Measurements from ENCODE around the gene PDCL3. TPM values are rescaled to one million over a fixed set of nuclear protein-coding genes. Genes with fewer than 3 reads are reported as not detected.

Gene PDCL3
- total and polyA plus RNA-seq, 2 donors (not counting 3 experiments of a cell fraction or from before 2014, with no cell fraction given) = 19.4 to 32.8 TPM

DNA sequence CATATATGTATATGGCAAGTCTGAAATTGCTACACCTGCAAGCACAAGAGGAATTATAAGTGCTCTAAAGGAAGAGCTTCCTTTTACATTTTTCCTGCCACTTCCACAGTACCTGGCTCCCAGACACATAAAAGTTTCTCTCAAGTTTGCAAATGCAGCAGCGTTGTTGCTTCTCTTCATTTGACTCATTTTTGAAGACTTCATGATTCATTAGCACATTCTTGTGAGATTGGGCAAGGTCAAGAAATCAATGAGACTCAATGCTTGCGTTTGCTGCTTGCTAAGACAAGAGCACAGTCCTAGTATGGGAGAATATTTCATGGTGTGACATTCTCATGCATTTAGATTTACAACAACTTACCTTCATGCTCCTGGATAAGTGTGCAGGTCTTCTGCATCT is 42.6 kb upstream of the PDCL3 start:
- Histone ChIP-seq H3K4me1 (ENCODE audit: control insufficient read depth, extremely low read depth, insufficient read depth, low read length) (no peaks in the 10 kb centered on the region), H3K9ac (replicated peaks; ENCODE audit: extremely low read depth, insufficient read depth, low read length) (no peak overlapping the region), H3K36me3 (ENCODE audit: control insufficient read depth in 2 of 2, extremely low read depth in 1 of 2, insufficient read depth in 2 of 2, low read length in 2 of 2) (no peaks in the 10 kb centered on the region), H3K27ac (ENCODE audit: insufficient read depth, low read depth, low read length) (no peak overlapping the region), H2AFZ (ENCODE audit: low read depth, low read length) (no peak overlapping the region), H3K4me2 (ENCODE audit: insufficient read depth, low read length) (no peak overlapping the region), H4K20me1 (replicated peaks; ENCODE audit: control insufficient read depth, extremely low read depth, insufficient read depth, low read length) (no peaks in the 10 kb centered on the region), H3K4me3 (replicated peaks in 1 of 3; ENCODE audit: insufficient read depth in 1 of 3, low read depth in 1 of 3, low read length in 3 of 3) (no peak overlapping the region), H3K9me3 (replicated peaks; ENCODE audit: control insufficient read depth, insufficient read depth, low read length) (no peaks in the 10 kb centered on the region), H3K9me1 (replicated peaks; ENCODE audit: control insufficient read depth, extremely low read depth, insufficient read depth, low read length) (no peaks in the 10 kb centered on the region), H3K79me2 (ENCODE audit: control insufficient read depth, insufficient read depth, low read length) (no peaks in the 10 kb centered on the region), H3K27me3 (ENCODE audit: control insufficient read depth in 2 of 2, insufficient read depth in 2 of 2, low read length in 2 of 2) (no peaks in the 10 kb centered on the region)
- dilution Hi-C loops (cut with MboI; ENCODE audit: extremely low pct_ligation_motif_present, low sequenced_read_pairs) (no loop called here), intact Hi-C loops (cut with micrococcal nuclease) (no loop called here)
- POLR2A ChIA-PET = no interaction called here
- no TSS peak for BruUV-seq (replicated peaks)
- no peak for DNase-seq (ENCODE audit: low read depth, low spot score)
- TF ChIP-seq GATA2 (IDR thresholded peaks at IDR 0.05; ENCODE audit: insufficient read depth, insufficient read length, low read depth, low read length) (no peak), FOS (IDR thresholded peaks at IDR 0.05; ENCODE audit: borderline replicate concordance, insufficient read depth, low read length) (no peak), EZH2 (IDR thresholded peaks at IDR 0.05; ENCODE audit: borderline replicate concordance, low read depth, low read length, severe bottlenecking) (no peak), JUN (IDR thresholded peaks at IDR 0.05; ENCODE audit: borderline replicate concordance, insufficient read depth, insufficient read length, low read depth) (no peak), POLR2A (IDR thresholded peaks at IDR 0.05; ENCODE audit: low read depth, low read length) (no peak), POLR2AphosphoS5 (IDR thresholded peaks at IDR 0.05; ENCODE audit: insufficient read depth, low read depth, low read length) (no peak)
- TF ChIP-seq, protein P1, sequence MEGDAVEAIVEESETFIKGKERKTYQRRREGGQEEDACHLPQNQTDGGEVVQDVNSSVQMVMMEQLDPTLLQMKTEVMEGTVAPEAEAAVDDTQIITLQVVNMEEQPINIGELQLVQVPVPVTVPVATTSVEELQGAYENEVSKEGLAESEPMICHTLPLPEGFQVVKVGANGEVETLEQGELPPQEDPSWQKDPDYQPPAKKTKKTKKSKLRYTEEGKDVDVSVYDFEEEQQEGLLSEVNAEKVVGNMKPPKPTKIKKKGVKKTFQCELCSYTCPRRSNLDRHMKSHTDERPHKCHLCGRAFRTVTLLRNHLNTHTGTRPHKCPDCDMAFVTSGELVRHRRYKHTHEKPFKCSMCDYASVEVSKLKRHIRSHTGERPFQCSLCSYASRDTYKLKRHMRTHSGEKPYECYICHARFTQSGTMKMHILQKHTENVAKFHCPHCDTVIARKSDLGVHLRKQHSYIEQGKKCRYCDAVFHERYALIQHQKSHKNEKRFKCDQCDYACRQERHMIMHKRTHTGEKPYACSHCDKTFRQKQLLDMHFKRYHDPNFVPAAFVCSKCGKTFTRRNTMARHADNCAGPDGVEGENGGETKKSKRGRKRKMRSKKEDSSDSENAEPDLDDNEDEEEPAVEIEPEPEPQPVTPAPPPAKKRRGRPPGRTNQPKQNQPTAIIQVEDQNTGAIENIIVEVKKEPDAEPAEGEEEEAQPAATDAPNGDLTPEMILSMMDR (IDR thresholded peaks at IDR 0.05; ENCODE audit: extremely low read depth in 1 of 2, insufficient read depth in 1 of 2, low read depth in 1 of 2, low read length in 2 of 2) = no peak
- TF ChIP-seq, protein P2, sequence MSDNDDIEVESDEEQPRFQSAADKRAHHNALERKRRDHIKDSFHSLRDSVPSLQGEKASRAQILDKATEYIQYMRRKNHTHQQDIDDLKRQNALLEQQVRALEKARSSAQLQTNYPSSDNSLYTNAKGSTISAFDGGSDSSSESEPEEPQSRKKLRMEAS (IDR thresholded peaks at IDR 0.05; ENCODE audit: insufficient read depth, insufficient read length) = no peak
- CTCF ChIA-PET = no interaction called here
- FAIRE-seq = no peak
